Measurements from ENCODE around the gene MAPK8IP1. TPM values are rescaled to one million over a fixed set of nuclear protein-coding genes. Genes with fewer than 3 reads are reported as not detected.
A peak's percentile ranks its signal among the peaks of the same experiment; 100 is the strongest.
"Not testable (repeated sequence)": the region's sequence is repeated elsewhere in the genome, so short reads cannot be mapped to it uniquely, and the experiment has no call there.

MAPK8IP1 gene
- total RNA-seq, 1 donor from 2014 or later: 8.0 TPM

- DNase-seq (ENCODE audit: low spot score); ATAC-seq: not testable (repeated sequence)
Measured at GRCh38 chr11:45905576-45905975, 20.1 kb downstream of the MAPK8IP1 start.

- ATAC-seq (peak; percentile 3), DNase-seq (ENCODE audit: low spot score) (no peak)
Measured at GRCh38 chr11:45906096-45906682, 20.7 kb downstream of the MAPK8IP1 start.

GRCh38 chr11:45906965-45907611 lies 21.6 kb downstream of the MAPK8IP1 start, which contains the start of gene FREY1:
TSS of gene FREY1 (minus strand) at chr11:45907271. CDS start at chr11:45907245, 26 bp downstream.
- DNase-seq (ENCODE audit: low spot score) (no peak), ATAC-seq (peak; percentile 28)

- no peak for DNase-seq (ENCODE audit: low spot score)
- ATAC-seq: peak; percentile 5
Measured at GRCh38 chr11:45907911-45908370, 22.5 kb downstream of the MAPK8IP1 start.

- DNase-seq (ENCODE audit: low spot score): no peak
Measured at GRCh38 chr11:45909594-45910475, 24.4 kb downstream of the MAPK8IP1 start.

GRCh38 chr11:45910623-45911022 lies 25.2 kb downstream of the MAPK8IP1 start:
- DNase-seq (ENCODE audit: low spot score): no peak

More at GRCh38 chr11:45909594-45910475, 24.4 kb downstream of the MAPK8IP1 start:
- no peak for ATAC-seq

GRCh38 chr11:45913514-45913913 lies 28.1 kb downstream of the MAPK8IP1 start:
- DNase-seq (ENCODE audit: low spot score) (peak; percentile 89), ATAC-seq (peak; percentile 64)

More at GRCh38 chr11:45910623-45911022, 25.2 kb downstream of the MAPK8IP1 start:
- no peak for ATAC-seq

- DNase-seq (ENCODE audit: low spot score) (no peak), ATAC-seq (peak; percentile 2)
Measured at GRCh38 chr11:45913942-45914635, 28.6 kb downstream of the MAPK8IP1 start.

GRCh38 chr11:45915446-45915845 lies 30.0 kb downstream of the MAPK8IP1 start:
- ATAC-seq: no peak
- no peak for DNase-seq (ENCODE audit: low spot score)

- ATAC-seq (no peak), DNase-seq (ENCODE audit: low spot score) (no peak)
Measured at GRCh38 chr11:45917286-45917622, 31.8 kb downstream of the MAPK8IP1 start.

GRCh38 chr11:45917623-45918330 lies 32.3 kb downstream of the MAPK8IP1 start, which contains the start of gene PEX16:
TSS of gene PEX16 (minus strand) at chr11:45917877. CDS start at chr11:45917811, 66 bp downstream.
- peak; percentile 74 for ATAC-seq
- peak; percentile 99 for DNase-seq (ENCODE audit: low spot score)

GRCh38 chr11:45918331-45918941 lies 33.0 kb downstream of the MAPK8IP1 start:
- DNase-seq (ENCODE audit: low spot score): peak; percentile 90
- peak; percentile 74 for ATAC-seq

- DNase-seq (ENCODE audit: low spot score): no peak
- no peak for ATAC-seq
Measured at GRCh38 chr11:45918962-45919675, 33.7 kb downstream of the MAPK8IP1 start.

GRCh38 chr11:45919806-45920530 lies 34.5 kb downstream of the MAPK8IP1 start:
- ATAC-seq (no peak), DNase-seq (ENCODE audit: low spot score) (no peak)

- ATAC-seq: no peak
- DNase-seq (ENCODE audit: low spot score): no peak
Measured at GRCh38 chr11:45920531-45921477, 35.4 kb downstream of the MAPK8IP1 start.

GRCh38 chr11:45921561-45922424 lies 36.3 kb downstream of the MAPK8IP1 start:
- ATAC-seq (peak; percentile 53), DNase-seq (ENCODE audit: low spot score) (peak; percentile 69)

All from left lobe of liver (tissue), 2 donors.